Stimulated activated CD4-positive, alpha-beta T cell treated with anti-CD3 and anti-CD28 coated beads, Interleukin-15, amount 100 ng/mL, for 48 hours (primary cell): ENCODE data around the gene MVB12B.

Experiments used
- DNase-seq, 2 donors: peaks; one replicate each; pipeline ENCODE4 v3.0.0-alpha.2; 2020; ENCODE audit warnings: low read depth in 2 of 2

Gene MVB12B

GRCh38 chr9:126451316-126451885, 124.8 kb downstream of the MVB12B start:
- DNase-seq = no peak

GRCh38 chr9:126452106-126452505, 125.5 kb downstream of the MVB12B start:
- DNase-seq = no peak

- no peak for DNase-seq
These were observed 126.7 kb downstream of the MVB12B start for GRCh38 chr9:126453156-126453963.

- DNase-seq = no peak
These were observed 127.6 kb downstream of the MVB12B start for GRCh38 chr9:126454215-126454614.

- no peak for DNase-seq
These were observed 128.2 kb downstream of the MVB12B start for GRCh38 chr9:126454795-126455194.

- DNase-seq = no peak
These were observed 130.0 kb downstream of the MVB12B start for GRCh38 chr9:126456441-126457174.

GRCh38 chr9:126457175-126457547, 130.5 kb downstream of the MVB12B start:
- no peak for DNase-seq

- no peak for DNase-seq
These were observed 131.3 kb downstream of the MVB12B start for GRCh38 chr9:126457890-126458289.

- DNase-seq = no peak
These were observed 132.5 kb downstream of the MVB12B start for GRCh38 chr9:126459126-126459525.

- no peak for DNase-seq
These were observed 132.9 kb downstream of the MVB12B start for GRCh38 chr9:126459546-126459945.

GRCh38 chr9:126459965-126460843, 133.6 kb downstream of the MVB12B start:
- no peak for DNase-seq

- no peak for DNase-seq
These were observed 134.4 kb downstream of the MVB12B start for GRCh38 chr9:126461029-126461428.

- DNase-seq = no peak
These were observed 135.0 kb downstream of the MVB12B start for GRCh38 chr9:126461608-126462007.

- DNase-seq = no peak
These were observed 136.0 kb downstream of the MVB12B start for GRCh38 chr9:126462617-126463016.

- DNase-seq = no peak
These were observed 136.8 kb downstream of the MVB12B start for GRCh38 chr9:126463426-126463825.

- no peak for DNase-seq
These were observed 138.2 kb downstream of the MVB12B start for GRCh38 chr9:126464694-126465441.

- no peak for DNase-seq
These were observed 139.3 kb downstream of the MVB12B start for GRCh38 chr9:126465977-126466376.

GRCh38 chr9:126468141-126468825, 141.7 kb downstream of the MVB12B start:
- no peak for DNase-seq

- DNase-seq = no peak
These were observed 143.8 kb downstream of the MVB12B start for GRCh38 chr9:126470241-126470993.
